ENCODE results near the gene ZSWIM3. TPM values are rescaled to one million over a fixed set of nuclear protein-coding genes. Genes with fewer than 3 reads are reported as not detected.

The ZSWIM3 gene
- polyA plus RNA-seq, 10 donors, result 3.3 to 3.9 (median 3.7) TPM

DNA sequence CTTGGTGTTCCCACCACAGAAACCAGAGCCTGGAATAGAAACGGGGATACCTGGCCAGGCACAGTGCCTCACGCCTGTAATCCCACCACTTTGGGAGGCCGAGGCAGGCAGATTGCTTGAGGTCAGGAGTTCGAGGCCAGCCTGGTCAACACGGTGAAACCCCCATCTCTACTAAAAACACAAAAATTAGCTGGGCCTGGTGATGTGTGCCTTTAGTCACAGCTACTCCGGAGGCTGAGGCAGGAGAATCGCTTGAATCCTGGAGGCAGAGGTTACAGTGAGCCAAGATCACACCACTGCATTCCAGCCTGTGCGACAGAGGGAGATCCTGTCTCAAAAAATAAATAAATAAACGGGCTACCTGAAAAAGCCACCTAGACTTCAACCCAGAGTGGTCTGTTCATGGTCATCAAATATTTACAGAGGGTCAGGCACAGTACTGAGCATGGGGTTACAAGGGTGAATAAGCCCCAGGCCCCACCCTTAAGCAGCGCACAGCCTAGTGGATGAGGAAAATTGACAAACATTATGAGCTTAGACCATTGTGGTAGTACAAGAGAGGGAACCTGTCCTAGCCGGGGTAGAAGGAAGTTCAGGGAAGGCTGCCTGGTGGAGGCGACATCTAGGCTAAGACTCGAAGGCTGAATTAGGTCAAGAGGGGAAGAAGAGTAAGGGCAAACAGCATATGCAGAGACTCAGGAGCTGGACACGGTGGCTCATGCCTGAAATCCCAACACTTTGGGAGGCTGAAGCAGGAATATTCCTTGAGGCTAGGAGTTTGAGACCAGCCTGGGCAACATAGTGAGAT is 69.9 kb downstream of the ZSWIM3 start:
- DNase-seq, result no peak

Other genes starting within 250 kb of the ZSWIM3 start
- not detected for gene WFDC10A, start 227.9 kb upstream of the ZSWIM3 start, polyA plus RNA-seq (ENCODE audit: insufficient read length in 10 of 10)
- gene WFDC9, start 226.3 kb upstream of the ZSWIM3 start, polyA plus RNA-seq (ENCODE audit: insufficient read length in 10 of 10), result not detected
- not detected for gene WFDC11, start 187.4 kb upstream of the ZSWIM3 start, polyA plus RNA-seq (ENCODE audit: insufficient read length in 10 of 10)
- not detected for gene WFDC13, start 155.6 kb upstream of the ZSWIM3 start, polyA plus RNA-seq (ENCODE audit: insufficient read length in 10 of 10)
- gene WFDC10B, start 152.6 kb upstream of the ZSWIM3 start, polyA plus RNA-seq (ENCODE audit: insufficient read length in 10 of 10), result not detected
- not detected for gene SPINT4, start 135.3 kb upstream of the ZSWIM3 start, polyA plus RNA-seq (ENCODE audit: insufficient read length in 10 of 10)
- gene WFDC3, start 65.7 kb upstream of the ZSWIM3 start, polyA plus RNA-seq (ENCODE audit: insufficient read length in 10 of 10), result 1 to 10 TPM in 3 of 10 donors, under 1 TPM in 5, not detected in 2; 0.32 to 2.0 (median 0.76) TPM
- 10 to 100 TPM; 33.4 to 61.4 (median 49.6) TPM for gene DNTTIP1, start 65.7 kb upstream of the ZSWIM3 start, polyA plus RNA-seq (ENCODE audit: insufficient read length in 10 of 10)
- gene UBE2C, start 45.0 kb upstream of the ZSWIM3 start, polyA plus RNA-seq (ENCODE audit: insufficient read length in 10 of 10), result 10 to 100 TPM; 22.4 to 53.7 (median 32.7) TPM
- 1,000 to 10,000 TPM; 3,292 to 7,026 (median 6,344) TPM for gene TNNC2, start 30.3 kb upstream of the ZSWIM3 start, polyA plus RNA-seq (ENCODE audit: insufficient read length in 10 of 10)
- 10 to 100 TPM; 17.9 to 25.7 (median 19.4) TPM for gene SNX21, start 23.8 kb upstream of the ZSWIM3 start, polyA plus RNA-seq (ENCODE audit: insufficient read length in 10 of 10)
- gene ACOT8, start 222 bp upstream of the ZSWIM3 start, polyA plus RNA-seq (ENCODE audit: insufficient read length in 10 of 10), result 10 to 100 TPM; 16.0 to 21.7 (median 19.5) TPM
- gene ZSWIM1, start 23.6 kb downstream of the ZSWIM3 start, polyA plus RNA-seq (ENCODE audit: insufficient read length in 10 of 10), result 10 to 100 TPM in 3 of 10 donors, 1 to 10 TPM in 7; 7.3 to 11.7 (median 9.0) TPM
- gene SPATA25, start 30.0 kb downstream of the ZSWIM3 start, polyA plus RNA-seq (ENCODE audit: insufficient read length in 10 of 10), result 1 to 10 TPM; 3.0 to 7.7 (median 4.5) TPM
- 10 to 100 TPM in 7 of 10 donors, 1 to 10 TPM in 3; 8.4 to 15.4 (median 13.0) TPM for gene NEURL2, start 33.6 kb downstream of the ZSWIM3 start, polyA plus RNA-seq (ENCODE audit: insufficient read length in 10 of 10)
- gene CTSA, start 33.7 kb downstream of the ZSWIM3 start, polyA plus RNA-seq (ENCODE audit: insufficient read length in 10 of 10), result 10 to 100 TPM; 53.0 to 77.9 (median 64.4) TPM
- gene PLTP, start 54.5 kb downstream of the ZSWIM3 start, polyA plus RNA-seq (ENCODE audit: insufficient read length in 10 of 10), result 10 to 100 TPM; 15.6 to 58.5 (median 26.5) TPM
- 10 to 100 TPM; 21.9 to 30.4 (median 24.5) TPM for gene PCIF1, start 77.1 kb downstream of the ZSWIM3 start, polyA plus RNA-seq (ENCODE audit: insufficient read length in 10 of 10)
- gene ZNF335, start 114.6 kb downstream of the ZSWIM3 start, polyA plus RNA-seq (ENCODE audit: insufficient read length in 10 of 10), result 10 to 100 TPM in 2 of 10 donors, 1 to 10 TPM in 8; 7.9 to 12.0 (median 9.4) TPM
- gene MMP9, start 151.3 kb downstream of the ZSWIM3 start, polyA plus RNA-seq (ENCODE audit: insufficient read length in 10 of 10), result 1 to 10 TPM in 3 of 10 donors, under 1 TPM in 6, not detected in 1; 0.16 to 5.9 (median 0.23) TPM
- gene SLC12A5, start 171.6 kb downstream of the ZSWIM3 start, polyA plus RNA-seq (ENCODE audit: insufficient read length in 10 of 10), result 1 to 10 TPM in 3 of 10 donors, under 1 TPM in 7; 0.29 to 1.5 (median 0.81) TPM
- 10 to 100 TPM; 26.9 to 36.2 (median 30.3) TPM for gene NCOA5, start 232.3 kb downstream of the ZSWIM3 start, polyA plus RNA-seq (ENCODE audit: insufficient read length in 10 of 10)